Stomach (tissue), 4 donors: ENCODE data around the gene FIGLA.

Experiments used
- CTCF ChIP-seq, 7 experiments: fragments of 450-650 bp in 4 of 7; fragments of 200-600 bp in 3 of 7; sonication (generic) in 3 of 7; IDR thresholded peaks; one replicate each; pipeline ENCODE4 v1.5.1; 2016 to 2019; ENCODE audit warnings: antibody characterized with exemption in 7 of 7, control low read depth in 2 of 7, mild to moderate bottlenecking in 1 of 7
- EP300 ChIP-seq: sonication (generic); formaldehyde crosslinking; IDR thresholded peaks from one replicate; pipeline ENCODE4 v1.6.1; 2017; ENCODE audit warnings: antibody characterized with exemption
- POLR2A ChIP-seq, 4 donors: fragments of 450-650 bp; IDR thresholded peaks; one replicate each; pipeline ENCODE4 v1.6.1; 2016; ENCODE audit warnings: antibody characterized with exemption in 4 of 4, control low read depth in 2 of 4, mild to moderate bottlenecking in 1 of 4, moderate library complexity in 1 of 4
- POLR2AphosphoS5 ChIP-seq, 3 donors: sonication (generic); formaldehyde crosslinking; IDR thresholded peaks; one replicate each; pipeline ENCODE4 v1.6.1; 2016; ENCODE audit warnings: antibody characterized with exemption in 3 of 3

GRCh38 chr2:70779491-70779890 lies 11.0 kb downstream of the FIGLA start:
- TF ChIP-seq CTCF (IDR thresholded peaks at IDR 0.05), result no peak
- TF ChIP-seq POLR2A (IDR thresholded peaks at IDR 0.05), result no peak
- TF ChIP-seq POLR2AphosphoS5 (IDR thresholded peaks at IDR 0.05), result no peak
- TF ChIP-seq EP300, result no peak
